Measurements from ENCODE around the gene CDC42BPA.

GRCh38 chr1:226989085-226989920 is 329.0 kb downstream of the CDC42BPA start:
- no peak for TF ChIP-seq ATF3 (CRISPR knock-in tag; conservative IDR thresholded peaks at IDR 0.05)
- TF ChIP-seq CREM (CRISPR knock-in tag; IDR thresholded peaks at IDR 0.05) = no peak
- no peak for TF ChIP-seq CTCF (IDR thresholded peaks at IDR 0.05)
- no peak for TF ChIP-seq NR2C2 (CRISPR knock-in tag; IDR thresholded peaks at IDR 0.05)
- TF ChIP-seq MAX (CRISPR knock-in tag; IDR thresholded peaks at IDR 0.05) = no peak
- no peak for TF ChIP-seq ELF4 (CRISPR knock-in tag; IDR thresholded peaks at IDR 0.05; ENCODE audit: low read depth)
- TF ChIP-seq ATF2 (CRISPR knock-in tag; IDR thresholded peaks at IDR 0.05; ENCODE audit: borderline replicate concordance, low read depth) = no peak
- TF ChIP-seq PREB (CRISPR knock-in tag; IDR thresholded peaks at IDR 0.05; ENCODE audit: borderline replicate concordance) = no peak
- no peak for TF ChIP-seq NFYB (CRISPR knock-in tag; conservative IDR thresholded peaks at IDR 0.05; ENCODE audit: low read depth)
- TF ChIP-seq KAT7 (CRISPR knock-in tag; IDR thresholded peaks at IDR 0.05; ENCODE audit: borderline replicate concordance) = no peak
- no peak for TF ChIP-seq RELA (CRISPR knock-in tag; IDR thresholded peaks at IDR 0.05; ENCODE audit: borderline replicate concordance)
- no peak for TF ChIP-seq SMAD4 (CRISPR knock-in tag; IDR thresholded peaks at IDR 0.05)
